GM12801 (cell line): ENCODE data around the gene PIM3.

ENCODE experiments used
- TF ChIP-seq, protein P1 (sequence below): IDR thresholded peaks from one replicate; pipeline ENCODE4 v1.5.1; 2011; ENCODE audit warnings: control low read depth; ENCODE audit not compliant: insufficient read length; ENCODE audit errors: extremely low read depth

The PIM3 gene

DNA sequence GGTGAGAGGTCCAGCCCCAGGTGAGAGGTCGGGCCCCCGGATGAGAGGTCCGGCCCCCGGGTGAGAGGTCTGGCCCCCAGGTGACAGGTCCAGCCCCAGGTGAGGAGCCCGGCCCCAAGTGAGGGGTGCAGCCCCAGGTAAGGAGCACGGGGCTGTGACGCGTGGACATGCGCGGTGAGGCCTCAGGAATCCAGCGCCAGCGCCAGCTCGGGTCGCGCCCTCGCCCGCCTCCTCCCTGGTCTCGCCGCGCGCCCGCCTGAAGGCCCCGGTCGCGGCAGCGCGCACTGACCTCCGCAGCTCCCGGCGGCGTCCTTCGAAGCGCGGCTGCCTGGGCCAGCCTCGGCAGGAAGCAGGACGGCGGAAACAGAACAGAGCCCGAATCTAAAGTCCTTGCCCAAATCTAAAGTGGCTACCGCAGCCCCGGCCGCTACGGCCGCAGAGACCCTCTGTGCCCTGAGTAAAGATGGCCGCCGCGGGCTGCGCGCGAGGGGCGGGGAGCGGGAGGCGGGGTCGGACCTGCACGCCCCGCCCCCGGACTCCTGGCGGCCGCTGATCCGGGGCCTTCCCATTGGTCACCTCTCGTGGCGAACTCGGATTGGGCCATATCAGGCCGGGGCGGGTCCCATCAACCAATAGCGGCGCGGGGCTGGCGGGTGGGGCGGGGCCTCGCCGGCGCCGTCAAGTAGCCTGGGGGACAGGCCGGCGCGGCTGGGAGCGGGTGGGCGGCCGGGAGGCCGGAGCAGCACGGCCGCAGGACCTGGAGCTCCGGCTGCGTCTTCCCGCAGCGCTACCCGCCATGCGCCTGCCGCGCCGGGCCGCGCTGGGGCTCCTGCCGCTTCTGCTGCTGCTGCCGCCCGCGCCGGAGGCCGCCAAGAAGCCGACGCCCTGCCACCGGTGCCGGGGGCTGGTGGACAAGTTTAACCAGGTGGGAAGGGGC, 42.3 kb upstream of the PIM3 start, which contains the start of the genes ALG12 and CRELD2:
TSS of gene ALG12 (minus strand) at position 465 of the 937 bp plus-strand sequence. CDS start 4,673 bp downstream, outside the sequence.
TSS of gene CRELD2 (plus strand) at position 661 of the 937 bp plus-strand sequence. CDS start at position 797, 136 bp downstream.
- TF ChIP-seq, protein P1, sequence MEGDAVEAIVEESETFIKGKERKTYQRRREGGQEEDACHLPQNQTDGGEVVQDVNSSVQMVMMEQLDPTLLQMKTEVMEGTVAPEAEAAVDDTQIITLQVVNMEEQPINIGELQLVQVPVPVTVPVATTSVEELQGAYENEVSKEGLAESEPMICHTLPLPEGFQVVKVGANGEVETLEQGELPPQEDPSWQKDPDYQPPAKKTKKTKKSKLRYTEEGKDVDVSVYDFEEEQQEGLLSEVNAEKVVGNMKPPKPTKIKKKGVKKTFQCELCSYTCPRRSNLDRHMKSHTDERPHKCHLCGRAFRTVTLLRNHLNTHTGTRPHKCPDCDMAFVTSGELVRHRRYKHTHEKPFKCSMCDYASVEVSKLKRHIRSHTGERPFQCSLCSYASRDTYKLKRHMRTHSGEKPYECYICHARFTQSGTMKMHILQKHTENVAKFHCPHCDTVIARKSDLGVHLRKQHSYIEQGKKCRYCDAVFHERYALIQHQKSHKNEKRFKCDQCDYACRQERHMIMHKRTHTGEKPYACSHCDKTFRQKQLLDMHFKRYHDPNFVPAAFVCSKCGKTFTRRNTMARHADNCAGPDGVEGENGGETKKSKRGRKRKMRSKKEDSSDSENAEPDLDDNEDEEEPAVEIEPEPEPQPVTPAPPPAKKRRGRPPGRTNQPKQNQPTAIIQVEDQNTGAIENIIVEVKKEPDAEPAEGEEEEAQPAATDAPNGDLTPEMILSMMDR, result no peak

DNA sequence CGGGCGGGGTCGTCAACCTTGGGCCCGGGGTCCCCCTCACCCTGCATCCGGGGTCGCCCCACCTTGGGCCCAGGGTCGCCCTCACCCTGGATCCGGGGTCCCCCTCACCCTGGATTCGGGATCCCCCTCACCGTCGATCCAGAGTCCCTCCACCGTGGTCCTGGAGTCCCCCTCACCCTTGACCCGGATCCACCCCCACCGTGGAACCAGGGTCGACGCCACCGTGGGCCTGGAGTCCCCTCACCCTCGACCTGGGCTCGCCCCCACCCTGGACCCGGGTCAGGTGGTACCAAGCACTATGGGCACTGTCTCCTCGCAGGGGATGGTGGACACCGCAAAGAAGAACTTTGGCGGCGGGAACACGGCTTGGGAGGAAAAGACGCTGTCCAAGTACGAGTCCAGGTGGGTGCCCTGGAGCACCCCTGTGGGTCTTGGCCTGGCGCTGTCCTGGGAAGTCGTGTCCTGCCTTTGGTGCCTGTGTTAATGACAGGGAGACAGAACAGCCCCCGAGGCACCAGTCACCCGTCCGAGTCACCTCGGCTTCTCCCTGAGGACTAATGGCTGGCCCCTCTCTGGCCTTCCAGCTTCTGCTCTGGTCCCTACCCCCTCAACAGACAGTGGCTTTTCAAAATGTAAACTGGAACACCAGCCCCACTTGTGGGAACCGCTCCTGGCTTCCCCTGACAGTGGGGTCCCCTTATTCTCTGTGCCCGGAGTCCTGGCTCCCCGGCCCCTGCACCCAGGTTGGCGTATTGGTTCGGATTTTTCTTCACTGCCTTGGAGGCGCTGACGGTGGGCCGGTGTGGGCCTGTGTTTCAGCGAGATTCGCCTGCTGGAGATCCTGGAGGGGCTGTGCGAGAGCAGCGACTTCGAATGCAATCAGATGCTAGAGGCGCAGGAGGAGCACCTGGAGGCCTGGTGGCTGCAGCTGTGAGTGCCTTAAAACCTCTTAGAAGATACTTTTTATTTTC, 41.4 kb upstream of the PIM3 start:
- TF ChIP-seq, protein P1, result no peak

DNA sequence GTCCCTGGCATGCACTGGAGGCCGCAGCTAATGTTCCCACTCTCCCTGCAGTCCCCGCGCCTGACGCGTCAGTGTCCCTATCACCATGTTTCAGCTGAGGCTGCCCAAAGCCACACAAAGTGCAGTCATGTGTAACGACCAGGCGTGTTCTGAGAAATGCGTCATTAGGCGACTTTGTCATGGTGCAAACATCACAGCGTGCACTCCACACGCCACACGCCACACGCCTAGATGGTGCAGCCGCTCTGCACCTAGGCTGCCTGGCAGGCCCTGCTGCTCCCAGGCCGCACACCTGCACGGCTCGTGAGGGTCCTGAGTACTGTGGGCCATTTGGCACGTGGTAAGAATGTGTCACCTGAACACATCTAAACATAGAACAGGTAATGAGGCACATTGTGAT, 39.7 kb upstream of the PIM3 start:
- TF ChIP-seq, protein P1, result no peak

DNA sequence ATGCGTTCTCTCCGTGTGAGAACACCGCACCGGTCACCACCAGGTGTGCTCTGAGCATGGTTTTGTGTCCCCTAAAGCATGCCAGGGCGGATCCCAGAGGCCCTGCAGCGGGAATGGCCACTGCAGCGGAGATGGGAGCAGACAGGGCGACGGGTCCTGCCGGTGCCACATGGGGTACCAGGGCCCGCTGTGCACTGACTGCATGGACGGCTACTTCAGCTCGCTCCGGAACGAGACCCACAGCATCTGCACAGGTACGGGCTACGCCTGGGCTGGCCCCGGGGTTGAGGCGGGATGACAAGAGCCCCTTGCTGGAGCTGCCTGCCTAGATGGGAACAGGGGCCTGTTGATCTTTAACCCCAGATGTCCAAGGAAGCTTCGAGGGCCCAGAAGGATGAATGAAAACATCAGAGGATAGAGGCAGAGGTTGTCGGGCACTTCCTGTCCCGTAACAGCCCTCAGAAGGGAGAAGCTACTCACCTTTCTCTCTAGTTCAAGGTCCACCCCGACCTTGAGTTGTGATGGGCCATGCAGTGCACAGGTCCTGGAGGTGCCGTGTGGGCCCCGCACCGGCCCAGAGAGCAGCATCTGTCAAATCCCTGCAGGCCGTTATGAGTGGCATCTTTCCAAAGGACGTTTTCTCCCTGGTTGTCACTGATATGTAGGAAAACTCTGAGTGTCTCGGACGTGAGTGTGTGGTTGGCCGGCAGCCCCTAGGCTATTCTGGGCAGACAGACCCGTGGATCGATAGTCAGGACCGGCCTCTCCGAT, 38.9 kb upstream of the PIM3 start:
- TF ChIP-seq, protein P1, result no peak

DNA sequence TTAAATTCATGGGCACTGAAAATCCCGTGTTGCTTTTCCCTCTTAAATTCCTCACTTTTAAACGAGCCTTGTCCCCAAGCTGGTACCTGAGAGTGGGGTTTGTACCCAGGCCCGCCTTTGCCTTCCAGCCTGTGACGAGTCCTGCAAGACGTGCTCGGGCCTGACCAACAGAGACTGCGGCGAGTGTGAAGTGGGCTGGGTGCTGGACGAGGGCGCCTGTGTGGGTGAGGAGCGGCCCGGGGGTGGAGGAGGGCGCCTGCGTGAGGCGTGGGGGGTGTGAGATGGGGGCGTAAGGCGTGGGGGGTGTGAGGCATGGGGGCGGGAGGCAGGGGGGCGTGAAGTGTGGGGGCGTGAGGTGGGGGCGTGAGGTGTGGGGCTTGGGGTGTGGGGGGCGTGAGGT, 38.1 kb upstream of the PIM3 start:
- TF ChIP-seq, protein P1, result no peak

DNA sequence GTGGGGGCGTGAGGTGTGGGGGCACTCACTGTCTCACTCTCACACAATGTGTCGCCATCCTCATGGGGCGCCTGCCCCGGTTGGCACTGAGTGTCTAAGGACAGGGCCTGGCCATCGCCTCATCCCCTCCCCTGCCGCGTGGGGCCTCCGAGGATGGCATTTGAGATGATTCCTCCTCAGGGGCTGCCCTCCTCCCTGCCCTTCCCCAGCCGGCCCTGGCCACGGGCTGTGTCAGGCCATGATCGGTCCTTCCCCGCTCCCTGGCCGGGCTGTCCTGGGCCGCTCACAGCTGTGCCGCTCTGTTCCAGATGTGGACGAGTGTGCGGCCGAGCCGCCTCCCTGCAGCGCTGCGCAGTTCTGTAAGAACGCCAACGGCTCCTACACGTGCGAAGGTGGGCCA, 37.6 kb upstream of the PIM3 start:
- TF ChIP-seq, protein P1, result no peak
